ENCODE results near the gene BBS1. TPM values are rescaled to one million over a fixed set of nuclear protein-coding genes. Genes with fewer than 3 reads are reported as not detected.
A peak's percentile ranks its signal among the peaks of the same experiment; 100 is the strongest.
"Not testable (repeated sequence)": the region's sequence is repeated elsewhere in the genome, so short reads cannot be mapped to it uniquely, and the experiment has no call there.

Gene BBS1
- total RNA-seq, 1 donor from 2014 or later: 17.8 TPM

DNA sequence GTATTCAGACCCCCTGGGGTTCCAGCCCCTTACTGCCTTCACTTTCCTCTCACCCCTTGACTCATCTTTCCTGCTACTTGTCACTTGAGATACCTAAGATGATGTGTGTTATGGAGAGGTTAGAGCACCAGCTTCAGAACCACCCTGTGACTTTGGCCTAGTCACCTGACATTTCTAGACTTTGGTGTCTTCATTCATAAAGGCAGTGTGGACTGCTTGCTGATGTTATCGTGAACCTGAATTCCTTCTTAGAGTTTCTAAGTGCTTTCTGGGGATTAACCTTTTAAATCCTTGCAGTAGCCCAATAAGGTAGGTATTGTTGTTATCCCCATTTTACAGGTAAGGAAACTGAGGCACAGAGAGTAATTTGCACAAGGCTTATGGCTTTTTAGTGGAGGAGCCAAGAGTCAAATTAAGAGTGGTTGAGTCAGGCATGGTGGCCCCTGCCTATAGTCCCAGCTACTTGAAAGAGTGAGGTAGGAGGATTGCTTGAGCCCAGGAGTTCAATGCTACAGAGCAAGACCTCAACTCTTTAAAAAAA, 5.1 kb upstream of the BBS1 start:
- ATAC-seq (no peak), DNase-seq (no peak)
- intact Hi-C loops (cut with micrococcal nuclease): no loop called here

DNA sequence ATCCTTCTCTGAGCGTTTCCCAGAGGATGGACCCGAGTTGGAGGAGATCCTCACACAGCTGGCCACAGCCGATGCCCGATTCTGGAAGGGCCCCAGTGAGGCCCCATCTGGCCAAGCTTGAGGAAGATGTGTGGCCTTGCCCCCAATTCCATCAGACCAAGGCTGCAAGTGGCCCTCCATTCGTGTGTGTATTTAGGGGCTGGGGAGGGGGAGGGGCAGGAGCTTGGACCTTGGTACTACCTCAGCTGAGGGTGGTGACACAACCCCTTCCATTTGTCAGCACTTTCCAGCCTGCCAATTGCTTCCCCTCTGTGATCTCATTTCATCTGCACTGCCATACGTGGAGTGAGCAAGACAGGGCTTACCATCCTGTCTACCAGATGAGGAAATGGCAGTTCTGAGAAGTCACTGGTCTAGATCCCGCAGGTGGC, 1.3 kb upstream of the BBS1 start:
- DNase-seq (peak; percentile 33), ATAC-seq (peak; percentile 41)
- intact Hi-C loops (cut with micrococcal nuclease): no loop called here

DNA sequence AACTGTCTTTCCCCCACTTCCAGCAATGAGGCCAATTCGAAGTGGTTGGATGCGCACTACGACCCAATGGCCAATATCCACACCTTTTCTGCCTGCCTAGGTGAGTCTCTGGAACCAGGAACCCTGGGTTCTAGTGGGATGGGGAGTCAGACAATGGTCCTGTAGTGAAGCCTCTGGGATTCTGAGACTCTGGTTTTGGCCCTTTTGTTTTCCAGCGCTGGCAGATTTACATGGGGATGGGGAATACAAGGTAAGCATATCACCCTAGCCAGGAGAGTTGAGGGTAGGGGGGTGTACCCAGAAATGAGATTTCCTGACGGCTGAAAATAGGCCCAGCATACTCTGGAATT, 530 bp downstream of the BBS1 start:
- ATAC-seq (no peak), DNase-seq (no peak)
- intact Hi-C loops (cut with micrococcal nuclease): no loop called here

DNA sequence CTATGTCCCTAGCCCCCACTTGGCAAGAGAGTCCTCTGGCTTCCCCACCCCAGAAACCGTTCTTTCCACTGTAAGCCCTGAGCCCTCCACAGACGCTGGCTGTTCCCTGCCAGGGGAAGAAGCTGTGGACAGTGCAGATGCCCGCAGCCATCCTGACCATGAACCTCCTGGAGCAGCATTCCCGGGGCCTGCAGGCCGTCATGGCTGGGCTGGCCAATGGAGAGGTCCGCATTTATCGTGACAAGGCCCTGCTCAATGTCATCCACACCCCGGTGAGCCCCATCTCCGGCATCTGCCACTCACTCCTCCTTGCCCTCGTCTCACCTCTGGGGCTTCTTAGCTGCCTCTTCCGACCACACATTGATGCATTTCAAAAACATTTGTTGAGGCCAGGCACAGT, 13.2 kb downstream of the BBS1 start:
- DNase-seq: peak; percentile 79
- intact Hi-C loops (cut with micrococcal nuclease): no loop called here

DNA sequence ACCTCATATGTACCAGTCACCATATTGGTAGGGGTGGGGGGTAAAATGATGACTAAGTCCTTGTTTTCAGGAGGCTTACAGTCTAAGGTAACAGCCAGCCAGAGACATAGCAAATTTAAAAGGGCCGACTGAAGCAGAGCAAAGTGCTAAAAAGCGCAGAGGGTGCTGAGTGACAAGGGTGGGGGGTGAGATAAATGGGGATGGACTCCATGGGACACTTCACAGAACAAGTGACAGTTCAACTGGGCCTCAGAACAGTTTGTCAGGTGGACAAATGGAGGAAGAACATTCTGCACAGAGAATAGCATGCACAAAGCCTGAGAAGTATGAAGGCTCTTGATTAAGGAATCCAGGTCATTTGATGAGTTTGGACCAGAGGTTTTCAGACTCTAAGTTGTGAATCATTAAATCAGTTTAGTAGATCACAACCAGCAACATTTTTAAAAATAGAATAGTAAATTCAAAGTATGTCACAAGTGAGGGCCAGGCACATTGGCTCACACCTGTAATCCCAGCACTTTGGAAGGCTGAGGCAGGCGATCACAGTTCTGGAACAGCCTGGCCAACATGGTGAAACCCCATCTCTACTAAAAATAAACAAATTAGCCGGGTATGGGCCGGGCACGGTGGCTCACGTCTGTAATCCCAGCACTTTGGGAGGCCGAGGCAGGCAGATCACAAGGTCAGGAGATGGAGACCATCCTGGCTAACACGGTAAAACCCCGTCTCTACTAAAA, 14.0 kb downstream of the BBS1 start:
- ATAC-seq: peak; percentile 53
- no peak for DNase-seq
- intact Hi-C loops (cut with micrococcal nuclease): no loop called here

More for the DNA sequence above, 13.2 kb downstream of the BBS1 start:
- ATAC-seq: peak; percentile 93

DNA sequence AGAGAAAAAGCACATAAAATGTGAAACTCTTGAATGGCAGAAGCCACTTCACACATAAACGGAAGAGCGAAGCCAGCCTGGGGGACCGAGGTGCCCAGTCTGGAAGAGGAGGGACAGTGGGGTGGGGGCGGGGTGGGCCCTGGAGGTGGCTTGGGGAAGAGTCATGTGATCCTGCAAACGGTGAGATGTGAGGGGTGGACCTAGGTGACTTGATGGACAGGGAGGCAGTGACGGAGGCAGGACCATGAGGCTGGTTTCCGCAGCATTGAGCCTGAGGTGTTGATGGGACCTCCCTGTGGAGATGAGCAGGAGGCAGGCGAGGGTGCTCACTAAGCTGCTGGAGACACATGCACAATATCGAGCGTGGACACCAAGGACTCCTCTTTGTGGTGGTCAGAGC, 18.6 kb downstream of the BBS1 start:
- intact Hi-C loops (cut with micrococcal nuclease): no loop called here
- no peak for ATAC-seq

DNA sequence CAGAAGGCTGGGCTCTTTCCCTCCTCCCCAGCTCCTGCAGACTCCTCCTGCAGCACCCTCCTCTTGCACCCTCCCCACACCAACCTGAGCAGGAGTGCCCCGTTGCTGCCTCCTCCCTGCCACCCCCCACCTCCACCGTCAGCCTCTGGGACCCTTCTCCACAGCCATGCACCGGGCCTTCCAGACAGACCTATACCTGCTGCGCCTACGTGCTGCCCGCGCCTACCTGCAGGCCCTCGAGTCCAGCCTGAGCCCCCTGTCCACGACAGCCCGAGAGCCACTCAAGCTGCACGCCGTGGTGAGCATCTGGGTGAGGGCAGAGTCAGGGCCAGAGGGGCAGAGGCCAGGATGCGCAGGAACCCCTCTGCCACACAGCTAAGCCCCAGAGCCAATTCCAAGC, 19.2 kb downstream of the BBS1 start:
- ATAC-seq (no peak), DNase-seq (no peak)
- intact Hi-C loops (cut with micrococcal nuclease): no loop called here

More for the DNA sequence above, 18.6 kb downstream of the BBS1 start:
- no peak for DNase-seq

DNA sequence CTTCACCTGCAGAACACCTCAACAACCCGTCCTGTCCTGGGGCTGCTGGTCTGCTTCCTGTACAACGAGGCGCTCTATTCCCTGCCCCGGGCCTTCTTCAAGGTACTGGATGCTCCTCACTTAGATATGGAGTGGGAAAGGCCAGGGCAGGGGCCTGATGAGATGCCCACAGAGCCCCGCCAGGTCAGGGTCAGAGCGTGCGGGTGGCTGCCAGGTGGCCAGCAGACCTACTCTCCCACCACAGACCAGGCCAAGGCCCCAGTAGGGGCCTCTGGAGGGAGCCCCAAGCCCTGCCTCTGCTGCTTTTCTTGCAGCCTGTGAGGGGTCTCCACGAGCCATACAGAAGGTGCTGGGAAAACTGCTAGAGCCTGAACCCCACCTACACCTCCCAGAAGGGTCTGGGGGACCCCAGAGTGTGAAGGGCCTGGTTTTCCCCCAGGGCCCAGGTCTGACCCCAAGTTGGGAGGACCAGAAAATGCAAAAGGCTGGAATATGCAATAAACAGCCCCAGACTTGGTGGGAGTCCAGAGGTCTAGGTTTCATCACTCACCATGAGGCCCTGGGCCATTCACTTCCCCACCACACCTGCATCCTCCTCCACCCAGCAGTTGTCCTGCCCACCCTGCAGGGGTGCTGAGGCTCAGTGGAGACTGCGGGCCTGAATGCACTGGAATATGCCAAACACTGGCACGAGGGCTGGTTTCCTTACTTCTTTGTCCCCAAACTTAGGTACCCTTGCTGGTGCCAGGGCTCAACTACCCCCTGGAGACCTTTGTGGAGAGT, 20.7 kb downstream of the BBS1 start:
- ATAC-seq: no peak
- DNase-seq: peak; percentile 20
- intact Hi-C loops (cut with micrococcal nuclease): no loop called here

DNA sequence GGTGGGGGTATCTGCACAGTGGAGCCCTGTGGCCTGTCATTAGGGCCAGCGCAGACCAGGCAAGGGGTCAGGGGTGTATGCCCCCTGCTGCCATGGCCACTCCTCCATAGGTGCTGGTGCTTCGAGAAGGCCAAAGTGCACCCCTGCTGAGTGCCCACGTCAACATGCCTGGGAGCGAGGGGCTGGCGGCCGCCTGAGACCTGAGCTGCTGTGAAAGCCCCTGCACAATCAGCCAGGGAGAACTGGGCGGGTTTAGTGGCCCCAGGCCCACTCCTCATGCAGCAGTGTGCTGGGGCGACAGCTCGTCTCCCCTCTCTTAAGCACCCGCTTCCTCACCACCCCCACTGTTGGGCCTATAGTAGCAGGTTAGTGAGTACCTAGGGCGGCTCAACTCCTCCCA, 21.4 kb downstream of the BBS1 start:
- no peak for ATAC-seq

DNA sequence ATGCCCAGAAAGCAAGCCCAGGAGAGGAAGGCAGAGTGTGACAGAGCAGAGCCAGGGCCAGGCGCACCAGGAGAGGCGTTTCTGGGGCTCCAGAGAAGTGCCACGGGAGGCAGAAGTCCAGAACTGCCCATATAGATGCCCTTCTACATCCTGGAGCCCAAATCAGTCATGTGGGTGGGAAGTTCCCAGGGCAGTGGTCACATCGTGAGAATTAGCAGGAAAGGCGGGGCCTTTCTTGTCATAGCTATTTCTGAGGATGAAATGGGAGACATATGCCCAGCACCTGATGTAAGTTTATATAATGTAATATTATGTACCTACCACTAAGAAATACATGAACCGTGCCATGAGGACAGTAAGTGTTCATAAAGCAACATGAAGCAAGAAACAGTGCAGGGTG, 22.3 kb downstream of the BBS1 start:
- intact Hi-C loops (cut with micrococcal nuclease): no loop called here
- DNase-seq (peak; percentile 3), ATAC-seq (no peak)

More for the DNA sequence above, 21.4 kb downstream of the BBS1 start:
- peak; percentile 8 for DNase-seq
- intact Hi-C loops (cut with micrococcal nuclease): no loop called here

DNA sequence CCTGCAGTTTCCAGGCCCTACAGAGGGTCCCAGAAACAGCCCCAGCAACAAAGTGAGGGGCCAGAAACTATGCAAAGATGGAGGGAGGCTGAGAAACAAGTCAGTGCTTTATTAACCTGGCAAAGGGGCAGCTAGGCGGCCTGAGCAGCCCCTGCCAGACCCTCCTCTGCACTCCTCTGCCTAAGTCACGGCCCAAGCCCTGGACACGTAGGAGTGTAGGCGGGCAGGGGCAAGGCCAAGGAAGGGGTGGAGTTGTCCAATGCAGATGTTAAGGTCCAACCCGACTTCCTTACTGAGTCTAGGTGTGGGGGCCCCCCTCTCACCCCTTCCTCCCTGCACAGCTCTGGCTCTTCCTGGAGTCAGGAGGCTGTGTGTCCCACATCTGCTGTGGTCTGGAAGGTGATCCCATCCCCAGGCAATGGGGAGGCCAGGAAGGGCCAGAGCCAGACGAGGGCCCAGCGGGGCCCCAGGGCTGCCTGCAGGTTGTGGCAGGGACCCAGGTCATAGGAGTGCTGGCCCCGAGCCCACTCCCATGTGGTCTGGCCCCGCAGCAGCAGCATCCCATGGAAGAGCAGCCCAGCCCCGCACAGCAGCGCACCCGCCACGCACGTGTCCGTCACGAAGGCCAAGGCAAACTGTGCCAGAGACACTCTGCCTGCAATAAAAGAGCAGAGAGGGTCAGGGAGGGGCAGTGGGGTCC, 28.9 kb downstream of the BBS1 start:
- intact Hi-C loops (cut with micrococcal nuclease): no loop called here
- ATAC-seq (no peak), DNase-seq (no peak)

DNA sequence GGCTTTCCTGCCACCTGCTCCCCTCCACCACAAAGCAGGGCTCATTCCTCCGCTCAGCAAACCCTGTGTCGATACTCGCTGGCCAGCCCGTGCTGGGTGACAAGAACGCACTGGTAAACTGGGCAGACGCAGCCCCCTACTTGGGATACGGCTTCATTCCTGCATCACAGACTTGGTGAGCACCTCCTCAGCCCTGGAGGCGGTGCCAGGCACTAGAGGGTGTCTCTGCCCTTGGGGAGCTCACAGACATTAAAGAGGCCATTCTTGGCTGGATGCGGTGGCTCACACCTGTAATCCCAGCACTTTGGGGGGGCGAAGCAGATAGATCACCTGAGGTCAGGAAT, 29.4 kb downstream of the BBS1 start:
- DNase-seq (no peak), ATAC-seq (no peak)
- intact Hi-C loops (cut with micrococcal nuclease): no loop called here

DNA sequence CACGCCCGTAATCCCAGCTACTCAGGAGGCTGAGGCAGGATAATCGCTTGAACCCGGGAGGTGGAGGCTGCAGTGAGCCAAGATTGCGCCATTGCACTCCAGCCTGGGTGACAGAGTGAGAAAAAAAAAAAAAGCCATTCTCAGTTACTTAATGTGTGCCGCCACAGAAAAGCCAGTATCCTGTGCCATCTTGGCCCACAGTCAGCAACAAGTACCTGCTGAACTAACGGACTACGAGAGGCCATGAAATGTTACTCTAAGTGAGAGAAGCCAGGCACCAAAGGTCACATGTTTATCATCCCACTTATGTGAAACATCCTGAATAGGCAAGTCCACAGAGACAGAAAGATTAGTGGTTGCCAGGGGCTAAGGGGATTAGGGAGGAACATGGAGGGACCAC, 30.2 kb downstream of the BBS1 start:
- ATAC-seq; intact Hi-C loops (cut with micrococcal nuclease): not testable (repeated sequence)

DNA sequence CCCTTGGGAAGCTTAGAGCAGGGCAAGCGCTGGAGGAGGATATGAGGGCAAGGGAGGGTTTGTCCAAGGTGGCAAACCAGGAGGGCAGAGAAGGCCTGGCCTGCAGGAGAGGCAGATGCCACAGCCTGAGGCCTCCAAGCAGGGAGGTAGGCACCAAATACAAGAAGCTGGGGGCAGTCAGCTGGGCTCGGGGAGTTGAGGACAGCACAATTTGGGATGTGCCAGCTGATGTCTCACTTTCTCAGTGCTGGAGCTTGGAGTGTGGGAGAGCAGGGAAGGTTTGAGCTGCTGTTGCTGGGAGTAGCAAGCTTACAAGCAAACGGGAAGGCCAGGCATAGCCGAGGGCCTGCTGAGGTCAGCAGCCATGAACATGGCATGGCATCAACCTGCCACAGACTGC, 31.5 kb downstream of the BBS1 start:
- intact Hi-C loops (cut with micrococcal nuclease): no loop called here
- no peak for ATAC-seq

More for the DNA sequence above, 30.2 kb downstream of the BBS1 start:
- DNase-seq: not testable (repeated sequence)

DNA sequence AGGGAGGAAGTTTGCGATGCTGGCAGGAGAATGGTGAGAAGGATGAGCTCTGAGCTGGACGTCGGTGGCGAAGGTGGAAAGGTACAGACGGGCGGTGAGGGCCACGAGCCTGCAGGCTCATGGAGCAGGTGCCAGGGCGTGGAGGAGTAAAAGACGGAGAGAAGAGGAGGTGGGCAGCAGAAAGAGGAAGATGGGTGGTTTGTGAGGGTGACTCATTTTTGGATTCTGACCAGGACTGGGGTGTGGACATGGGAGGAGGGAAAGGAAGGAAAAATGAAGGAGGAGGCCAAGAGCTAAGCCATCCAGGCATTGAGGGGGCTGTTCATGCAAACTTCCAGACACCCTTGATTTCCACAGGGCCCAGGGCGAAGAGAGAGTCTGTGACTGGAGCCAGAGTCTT, 31.9 kb downstream of the BBS1 start:
- DNase-seq: no peak
- ATAC-seq: no peak
- intact Hi-C loops (cut with micrococcal nuclease): no loop called here

More for the DNA sequence above, 31.5 kb downstream of the BBS1 start:
- DNase-seq: no peak

DNA sequence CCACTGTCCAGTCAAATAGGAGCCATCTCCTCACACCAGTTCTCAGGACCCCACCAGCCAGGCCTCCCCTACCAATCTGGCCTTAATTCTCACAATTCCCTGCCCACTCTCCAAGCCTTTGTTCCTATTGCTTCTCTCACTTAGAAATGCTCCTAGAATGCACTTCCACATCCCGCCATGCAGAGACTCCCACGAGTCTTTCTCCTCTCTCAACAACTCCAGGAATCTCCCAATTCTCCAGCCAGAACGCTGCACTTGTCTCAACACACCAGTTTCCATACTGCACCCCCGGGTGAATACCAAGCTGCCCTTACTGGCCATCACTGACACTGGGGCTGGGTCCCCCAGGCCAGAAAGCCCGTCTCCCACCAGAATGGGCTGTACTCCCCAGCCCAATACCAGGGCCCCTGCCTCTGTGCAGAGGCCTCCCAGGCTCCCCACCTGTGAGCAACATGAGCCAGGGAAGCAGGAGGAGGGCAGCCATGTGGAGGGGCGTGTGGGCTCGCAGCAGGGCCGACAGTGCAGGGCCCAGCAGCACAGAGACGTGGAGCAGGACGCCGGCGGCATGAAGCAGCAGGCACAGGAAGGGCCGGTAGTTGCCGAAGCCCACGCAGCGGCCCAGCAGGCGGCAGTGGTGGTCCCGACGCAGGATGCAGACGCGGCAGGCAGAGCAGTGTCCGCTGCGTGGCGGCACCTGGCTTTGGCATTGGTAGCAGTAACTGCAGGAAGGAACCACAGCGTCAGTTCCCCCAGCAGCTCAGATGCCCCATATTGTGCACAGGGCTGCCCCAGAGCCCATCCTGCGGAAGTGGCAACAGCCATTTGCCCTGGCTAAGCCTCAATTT, 33.0 kb downstream of the BBS1 start:
- no peak for ATAC-seq

DNA sequence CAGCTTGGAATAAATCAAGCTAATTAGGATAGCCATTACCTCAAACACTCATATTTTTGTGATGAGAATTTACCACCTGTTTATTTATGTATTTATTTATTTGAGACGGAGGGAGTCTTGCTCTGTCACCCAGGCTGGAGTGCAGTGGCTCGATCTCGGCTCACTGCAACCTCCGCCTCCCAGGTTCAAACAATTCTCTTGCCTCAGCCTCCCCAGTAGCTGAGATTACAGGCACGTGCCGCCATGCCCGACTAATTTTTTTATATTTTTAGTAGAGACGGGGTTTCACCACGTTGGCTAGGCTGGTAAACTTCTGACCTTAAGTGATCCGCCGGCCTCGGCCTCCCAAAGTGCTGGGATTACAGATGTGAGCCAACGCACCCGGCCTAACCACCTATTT, 34.5 kb downstream of the BBS1 start:
- intact Hi-C loops (cut with micrococcal nuclease); DNase-seq; ATAC-seq: not testable (repeated sequence)

More for the DNA sequence above, 33.0 kb downstream of the BBS1 start:
- intact Hi-C loops (cut with micrococcal nuclease): no loop called here
- DNase-seq: peak; percentile 61

DNA sequence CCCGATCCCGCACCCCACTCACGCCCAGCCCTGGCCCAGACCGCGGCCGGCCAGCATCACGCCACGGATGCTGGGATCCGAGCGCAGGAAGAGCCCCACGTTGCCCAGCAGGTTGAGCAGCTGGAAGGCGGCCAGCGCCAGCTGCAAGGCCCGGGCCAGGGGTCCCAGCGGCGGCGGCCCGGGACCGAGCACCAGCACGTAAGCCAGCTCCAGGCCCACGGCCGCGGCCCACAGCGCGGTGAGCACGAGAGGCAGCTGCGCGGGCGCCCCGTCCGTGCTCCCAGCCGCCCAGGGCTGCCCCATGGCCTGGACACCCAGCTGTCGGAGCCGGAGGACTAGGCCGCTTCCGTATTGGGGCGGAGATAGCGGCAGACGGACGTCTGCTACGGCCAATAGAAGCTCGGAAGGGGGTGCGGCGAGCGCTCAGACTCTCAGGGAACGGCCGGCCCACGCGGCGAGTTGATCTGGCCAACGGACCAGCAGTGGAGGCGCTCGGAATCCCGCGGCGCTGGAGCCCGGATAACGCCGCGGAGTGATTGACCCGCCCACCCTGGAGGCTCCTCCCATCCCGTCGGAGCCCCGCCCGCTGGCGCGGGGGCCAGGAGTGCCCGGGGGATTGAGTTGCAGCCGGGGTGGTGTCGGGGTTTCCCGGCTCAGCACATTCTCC, 35.4 kb downstream of the BBS1 start, which contains the start of gene ZDHHC24:
Gene ZDHHC24 (minus strand): TSS at position 348 of the 667 bp plus-strand sequence. CDS start 45 bp downstream, at position 303.
- intact Hi-C loops (cut with micrococcal nuclease): no loop called here
- ATAC-seq (peak; percentile 97), DNase-seq (peak; percentile 99)

All from left ventricle myocardium superior (tissue), 1 donor.